NCI-H1105 (cell line): ENCODE data around the gene NME5.

Experiments
- DNase-seq: peaks from one replicate; lab custom pipeline; 2025; lab: John Stamatoyannopoulos, UW

Gene NME5

DNA sequence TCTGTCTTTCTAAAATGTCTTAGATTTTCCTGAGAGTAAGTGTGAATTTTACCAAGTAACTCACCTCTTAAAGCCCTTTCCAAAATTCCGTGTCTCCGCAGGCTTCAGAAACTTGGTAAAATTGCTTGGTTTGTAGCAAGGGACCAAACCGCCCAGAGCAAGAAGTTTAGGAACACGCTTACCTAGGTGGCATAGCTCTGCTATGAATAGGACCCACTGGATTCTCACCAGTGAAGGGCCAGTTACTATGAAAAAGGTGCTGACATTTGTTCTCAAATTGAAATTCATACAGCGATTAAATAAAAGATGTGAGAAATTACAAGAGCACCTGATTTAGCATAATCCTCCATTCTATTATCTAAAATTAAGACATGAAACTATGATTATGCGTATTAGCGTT is 6.7 kb downstream of the NME5 start:
- no peak for DNase-seq

DNA sequence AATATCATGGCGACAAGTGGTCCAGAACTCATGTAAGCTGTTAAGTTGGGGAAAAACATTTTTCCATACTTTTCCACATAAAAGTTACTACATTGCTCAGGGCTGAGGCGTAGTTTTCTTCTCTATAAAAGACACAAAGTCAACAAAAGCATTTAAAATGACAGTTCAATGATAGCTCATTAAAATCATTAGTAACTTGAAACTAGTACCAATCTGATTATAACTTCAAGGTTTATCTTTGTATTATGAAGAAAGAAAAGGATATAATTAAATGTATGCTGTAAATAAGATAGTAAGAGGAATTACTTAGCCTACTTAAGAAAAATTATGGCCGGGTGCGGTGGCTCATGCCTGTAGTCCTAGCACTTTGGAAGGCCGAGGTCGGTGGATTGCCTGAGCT is 9.9 kb downstream of the NME5 start:
- DNase-seq = no peak

DNA sequence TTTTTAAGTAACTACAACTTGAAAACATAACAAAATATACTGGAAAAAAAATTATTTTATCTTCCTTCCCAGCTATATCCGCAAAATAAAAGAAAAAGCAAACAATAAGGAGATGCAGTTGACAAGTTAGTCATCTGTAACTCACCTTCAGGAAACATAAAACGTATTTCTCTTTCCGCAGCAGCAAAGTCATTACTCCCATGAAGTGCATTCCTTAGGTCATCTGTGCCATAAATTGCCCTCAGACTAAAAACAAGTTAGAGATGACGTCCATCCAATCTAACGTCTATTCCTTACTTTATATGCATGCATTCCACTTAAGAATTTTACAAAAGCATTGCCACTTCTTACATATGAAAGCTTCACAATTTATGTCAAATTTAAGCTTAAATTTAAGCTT is 10.9 kb downstream of the NME5 start:
- no peak for DNase-seq

DNA sequence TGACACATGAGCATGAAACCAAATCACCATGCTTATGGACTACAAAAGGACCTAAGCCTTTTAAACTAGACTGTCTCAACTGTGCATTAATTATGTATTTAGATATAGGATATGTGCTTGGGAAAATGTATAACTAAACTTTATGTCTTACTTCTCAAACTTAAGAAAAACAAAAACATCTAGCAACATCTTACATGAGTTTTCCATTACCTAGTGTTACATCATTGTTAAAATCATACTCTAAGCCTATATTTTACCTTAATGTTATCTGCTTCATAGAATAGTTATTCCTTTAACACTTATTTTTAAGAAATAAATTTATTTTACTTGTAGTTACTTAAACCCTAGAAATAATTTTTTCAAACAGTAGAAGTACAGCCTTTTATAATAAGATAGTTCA is 24.0 kb downstream of the NME5 start:
- DNase-seq = no peak

DNA sequence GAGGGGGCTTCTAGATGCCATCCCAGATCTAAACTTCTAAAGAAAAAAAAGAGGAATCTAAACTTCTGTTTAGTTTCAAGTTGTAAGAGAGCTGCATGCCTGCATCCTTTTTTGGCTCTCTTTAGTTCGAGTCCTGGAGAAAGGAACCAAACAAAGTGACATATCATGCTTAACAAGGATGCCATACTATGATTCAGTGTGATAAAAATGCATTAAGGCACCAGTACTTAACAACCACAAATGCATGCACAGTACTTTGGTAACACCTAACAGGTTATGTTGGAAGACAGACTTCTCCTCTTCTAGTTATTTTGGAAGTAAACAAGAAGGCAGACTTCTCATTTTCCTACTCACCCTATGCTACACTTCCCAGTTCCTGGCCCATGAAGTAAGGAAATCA is 27.3 kb downstream of the NME5 start:
- no peak for DNase-seq

DNA sequence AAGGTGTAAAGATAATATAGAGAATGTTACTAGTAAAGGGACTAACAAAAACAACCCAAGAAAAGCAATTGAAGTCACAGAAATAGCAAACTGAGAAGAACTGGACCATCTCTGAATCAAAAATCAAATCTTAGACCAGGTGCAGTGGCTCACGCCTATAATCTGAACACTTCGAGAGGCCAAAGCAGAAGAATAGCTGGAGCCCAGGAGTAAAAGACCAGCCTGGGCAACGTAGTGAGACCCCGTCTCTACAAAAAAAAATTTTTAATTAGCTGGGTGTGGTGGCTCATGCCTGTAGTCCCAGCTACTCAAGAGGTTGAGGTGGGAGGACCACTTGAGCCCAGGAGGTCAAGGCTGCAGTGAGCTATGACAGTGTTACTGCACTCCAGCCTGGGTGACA is 28.0 kb downstream of the NME5 start:
- DNase-seq = no peak

DNA sequence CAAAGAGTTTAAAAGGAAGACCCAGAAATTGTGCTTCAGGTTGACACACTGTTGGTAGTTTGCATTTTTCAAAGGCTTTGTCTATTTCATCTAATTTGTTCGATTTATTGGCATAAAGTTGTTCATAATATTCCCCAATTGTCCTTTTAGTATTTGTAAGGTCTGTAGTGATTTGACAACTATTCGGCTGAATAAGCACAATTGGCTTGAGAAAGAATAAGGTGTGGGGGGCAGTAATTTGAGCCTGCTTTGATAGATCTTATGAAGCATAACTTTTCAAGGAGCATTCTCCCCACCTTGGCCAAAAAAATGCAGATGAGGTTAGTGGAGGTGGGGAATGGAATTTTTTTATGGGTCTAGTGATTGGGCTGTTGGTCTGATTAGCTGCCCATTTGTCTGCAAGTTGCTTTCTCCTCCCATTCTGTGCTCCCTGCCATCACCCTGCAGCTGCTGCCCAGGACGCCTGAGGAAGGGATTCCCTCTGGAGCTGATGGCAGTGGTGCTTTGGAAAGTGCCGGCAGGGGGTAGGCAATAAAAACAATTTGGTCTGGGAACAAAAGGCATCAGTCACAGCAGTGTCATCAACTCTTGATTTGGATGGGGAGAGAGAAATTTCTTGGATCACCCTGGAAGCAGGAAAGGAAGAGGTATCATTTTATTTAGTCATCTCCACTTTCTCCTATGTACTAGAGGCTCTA is 28.8 kb downstream of the NME5 start:
- DNase-seq = no peak

DNA sequence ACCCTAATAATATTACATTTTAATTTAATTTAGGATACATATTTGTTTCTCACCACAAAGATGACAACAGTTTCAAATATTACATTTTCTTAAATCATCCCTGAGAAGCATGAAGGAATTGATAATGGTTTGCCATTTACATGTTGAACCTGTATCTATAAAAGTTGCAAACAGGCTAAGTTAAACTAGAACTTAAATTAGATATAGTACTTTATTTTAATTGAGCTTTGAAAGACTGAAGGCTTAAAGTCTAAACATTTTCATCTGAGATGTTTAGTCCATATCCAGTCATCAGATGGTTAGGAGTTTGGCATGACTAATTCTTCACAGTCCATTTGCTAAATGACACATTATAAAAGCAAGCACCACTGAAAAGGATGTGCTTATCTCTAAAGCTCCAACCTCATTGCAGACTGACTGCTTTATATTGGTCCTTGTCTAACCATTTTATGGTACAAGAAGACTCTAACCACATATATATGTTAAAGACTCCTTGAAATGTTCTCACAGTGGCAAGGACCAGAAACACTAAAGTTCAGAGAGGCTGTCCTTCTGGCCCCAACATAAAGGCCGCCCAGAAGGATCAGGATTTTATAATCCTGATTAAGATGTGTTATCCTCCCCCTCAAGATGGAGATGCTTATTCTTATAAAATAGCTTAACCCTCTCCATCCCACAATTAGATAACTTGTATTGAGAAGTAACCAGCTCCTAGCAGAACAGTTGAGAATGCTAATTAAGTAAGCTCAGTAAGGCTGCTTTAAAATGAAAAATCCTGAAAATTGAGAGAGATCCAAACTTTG is 29.6 kb downstream of the NME5 start:
- DNase-seq = no peak

DNA sequence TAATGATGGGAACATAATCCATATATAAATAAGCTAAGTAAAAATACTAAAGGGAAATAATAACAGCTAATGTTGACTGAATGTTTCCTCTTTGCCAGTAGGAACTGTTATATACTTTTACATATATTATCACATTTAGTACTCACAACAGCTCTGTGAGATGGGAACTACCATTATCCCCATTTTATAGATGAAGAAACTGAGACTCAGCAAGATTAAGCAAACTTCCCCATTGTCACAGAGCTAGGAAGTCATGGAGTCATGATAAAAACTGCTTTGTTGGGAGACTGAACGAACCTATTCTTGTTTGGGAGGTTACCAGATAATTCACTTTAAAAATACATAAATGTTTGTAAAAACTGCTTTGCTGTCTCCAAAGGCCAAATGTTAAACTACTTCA is 32.0 kb downstream of the NME5 start:
- no peak for DNase-seq

DNA sequence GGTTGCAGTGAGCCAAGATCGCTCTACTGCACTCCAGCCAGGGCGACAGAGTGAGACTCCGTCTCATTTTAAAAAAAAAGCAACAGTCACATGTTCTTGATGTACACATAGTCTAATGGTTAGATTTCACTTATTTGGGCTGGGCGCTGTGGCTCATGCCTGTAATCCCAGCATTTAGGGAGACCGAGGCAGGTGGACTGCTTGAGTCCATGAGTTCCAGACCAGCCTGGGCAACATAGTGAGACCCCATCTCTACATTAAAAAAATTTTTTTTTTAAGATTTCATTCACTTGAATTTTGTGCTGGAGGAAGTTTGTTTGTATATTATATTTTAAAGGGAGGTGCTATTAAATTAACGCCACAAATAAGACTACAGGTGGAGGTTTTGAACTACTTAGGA is 33.5 kb downstream of the NME5 start:
- no peak for DNase-seq

DNA sequence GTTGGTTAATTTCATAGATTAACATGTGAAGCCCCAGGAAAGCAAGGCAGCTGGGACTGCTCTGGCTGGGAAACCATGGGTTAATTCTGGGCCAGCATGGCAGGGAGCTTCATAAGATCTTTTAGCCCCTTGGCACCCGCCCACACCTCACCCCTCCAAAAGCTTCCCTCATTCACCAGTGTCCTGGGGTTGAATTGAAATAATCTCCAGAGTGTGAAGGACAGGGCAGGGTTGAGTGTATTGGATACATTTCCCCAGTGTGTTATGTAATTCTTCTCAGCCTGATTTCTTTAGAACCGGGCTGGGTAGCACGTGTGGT is 36.0 kb downstream of the NME5 start:
- no peak for DNase-seq

DNA sequence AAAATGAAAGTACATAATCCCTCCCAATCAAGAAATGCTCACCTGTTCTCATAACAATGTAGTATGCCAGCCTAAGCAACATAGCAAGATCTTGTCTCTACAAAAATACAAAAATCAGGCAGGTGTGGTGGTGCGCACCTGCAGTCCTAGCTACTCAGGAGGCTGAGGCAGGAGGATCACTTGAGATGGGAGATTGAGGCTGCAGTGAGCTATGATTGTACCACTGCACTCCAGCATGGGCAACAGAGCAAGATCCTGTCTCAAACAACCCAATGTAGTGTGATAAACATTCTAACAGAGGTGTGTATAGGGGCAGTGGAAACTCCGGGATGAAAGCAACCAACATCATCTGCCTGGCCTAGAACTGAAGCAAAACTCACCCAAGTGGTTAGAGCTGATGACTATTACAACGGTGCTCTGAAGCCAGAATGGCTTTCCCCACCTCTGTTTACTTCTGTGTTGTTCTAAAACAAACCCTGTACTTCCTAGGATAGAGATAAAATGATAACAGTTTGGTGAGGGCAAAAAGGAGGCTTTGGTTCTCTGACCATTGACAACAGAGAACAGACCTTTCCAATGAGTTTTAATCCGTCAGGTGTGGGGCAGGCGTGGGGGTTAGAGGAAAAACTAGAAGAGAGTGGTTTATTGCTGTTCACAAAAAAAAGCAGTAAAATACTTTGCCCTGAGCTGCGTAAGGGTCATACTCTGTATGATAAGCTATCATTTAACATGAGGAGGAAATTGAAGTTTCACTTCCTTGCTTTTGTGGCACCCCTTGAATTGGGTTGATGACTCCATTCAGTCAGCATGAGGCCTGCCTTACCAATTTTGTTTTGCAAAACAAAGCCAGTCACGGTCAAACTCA is 36.5 kb downstream of the NME5 start:
- DNase-seq = no peak

DNA sequence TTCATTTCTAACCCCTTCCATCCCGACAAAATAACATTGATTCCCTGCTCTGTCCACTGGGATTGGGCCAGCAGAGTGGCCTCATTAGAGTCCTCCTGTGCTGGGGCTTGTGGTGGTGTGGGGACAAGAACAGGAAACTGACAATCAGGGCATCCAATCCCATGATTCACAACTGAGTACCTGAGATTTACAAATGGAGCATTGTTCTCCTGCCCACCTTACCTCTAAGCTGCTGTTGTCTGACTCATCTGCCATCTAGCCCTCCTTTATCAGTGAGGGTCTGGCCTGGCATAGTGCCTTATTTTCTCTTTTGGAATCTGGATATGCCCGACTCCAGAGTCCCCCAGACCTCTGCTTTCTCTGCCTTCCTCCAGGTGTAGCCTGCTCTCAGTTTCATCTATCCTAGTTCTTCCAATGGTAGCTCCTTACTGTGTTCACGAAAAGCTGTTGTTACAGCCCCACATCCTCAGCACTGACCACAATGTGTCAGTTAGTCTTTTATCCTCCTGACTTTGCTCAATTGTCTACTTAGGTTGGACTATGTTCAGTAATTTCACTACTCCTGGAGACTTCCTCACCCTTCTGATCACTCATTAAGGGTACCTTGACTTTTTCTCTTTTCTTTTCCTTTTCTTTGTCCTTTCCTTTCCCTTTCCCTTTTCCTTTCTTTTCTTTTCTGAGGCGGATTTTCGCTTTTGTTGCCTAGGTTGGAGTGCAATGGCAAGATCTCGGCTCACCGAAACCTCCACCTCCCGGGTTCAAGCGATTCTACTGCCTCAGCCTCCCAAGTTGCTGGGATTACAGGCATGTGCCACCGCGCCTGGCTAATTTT is 42.0 kb downstream of the NME5 start:
- DNase-seq = no peak

DNA sequence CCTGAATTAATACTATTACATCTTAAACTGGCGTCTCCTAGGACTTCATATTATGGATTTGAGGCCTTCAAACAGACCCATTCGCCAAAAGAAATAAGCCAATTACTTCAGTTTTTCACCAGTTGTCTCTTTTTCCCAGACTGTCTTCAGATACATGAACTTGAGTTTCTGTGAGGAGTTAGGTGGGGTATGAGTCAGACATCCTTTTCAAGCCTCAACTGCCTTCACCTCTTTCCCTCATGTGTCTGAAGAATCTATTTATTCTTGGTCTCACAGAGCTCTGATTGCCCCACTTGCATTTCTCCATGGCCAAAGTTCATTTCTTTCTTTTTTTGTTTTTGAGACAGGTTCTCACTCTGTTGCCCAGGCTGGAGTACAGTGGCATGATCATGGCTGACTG is 42.9 kb downstream of the NME5 start:
- no peak for DNase-seq

DNA sequence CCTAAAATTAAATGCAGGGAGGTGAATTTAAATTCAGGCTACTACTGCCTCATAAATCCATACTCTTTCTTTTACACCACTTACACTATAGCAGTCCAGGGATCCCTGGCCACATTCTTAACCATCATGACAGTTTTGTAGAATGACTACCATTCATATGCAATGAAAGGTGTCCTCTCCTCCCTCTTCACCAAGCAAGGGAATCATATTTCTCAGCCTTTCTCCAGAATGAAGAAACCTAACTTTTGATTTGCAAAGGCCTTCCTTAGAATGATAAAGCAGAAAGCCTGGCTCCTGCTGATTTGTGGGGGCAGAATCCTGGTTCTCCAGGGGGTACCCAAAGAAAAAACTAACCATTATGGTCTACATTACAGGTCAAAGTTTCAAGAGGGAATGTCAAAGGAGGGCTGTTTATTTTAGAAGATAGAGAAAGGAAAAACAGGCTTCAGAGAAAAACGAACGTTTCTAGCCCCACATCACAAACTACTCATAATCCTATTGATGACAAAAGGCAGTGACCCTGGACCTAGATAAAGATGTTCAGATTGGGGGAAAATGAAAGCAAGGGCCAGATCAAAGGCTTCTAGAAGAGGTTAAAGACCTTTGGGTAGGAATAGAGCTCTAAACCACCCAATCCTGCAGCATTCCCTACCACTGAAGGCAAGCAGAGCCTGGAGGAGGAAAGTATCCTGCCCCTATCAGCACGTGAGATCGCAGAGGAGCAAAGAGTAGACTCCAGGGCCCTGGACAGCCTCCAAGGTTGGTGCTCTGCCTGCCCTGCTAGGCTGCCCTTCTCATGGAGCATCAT is 43.9 kb downstream of the NME5 start:
- DNase-seq = no peak

DNA sequence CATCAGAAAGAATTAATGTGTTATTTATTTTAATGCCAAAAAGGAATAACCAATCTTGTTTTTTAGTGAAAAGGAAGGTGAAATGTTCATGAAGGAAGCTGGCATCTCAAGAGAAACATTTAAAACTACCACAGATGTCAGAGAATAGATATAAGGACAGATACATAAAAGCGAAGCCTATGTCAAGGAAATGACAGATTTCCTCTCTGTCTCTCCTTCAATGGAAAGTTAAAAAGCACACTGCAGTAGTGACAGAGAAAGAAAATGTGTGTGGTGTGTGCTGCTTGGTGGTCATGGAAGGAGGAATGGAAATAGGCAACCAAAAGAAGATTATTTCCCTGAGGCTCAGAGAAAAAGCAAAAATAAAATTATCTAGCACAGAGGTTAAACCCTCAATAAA is 46.2 kb downstream of the NME5 start:
- DNase-seq = no peak

DNA sequence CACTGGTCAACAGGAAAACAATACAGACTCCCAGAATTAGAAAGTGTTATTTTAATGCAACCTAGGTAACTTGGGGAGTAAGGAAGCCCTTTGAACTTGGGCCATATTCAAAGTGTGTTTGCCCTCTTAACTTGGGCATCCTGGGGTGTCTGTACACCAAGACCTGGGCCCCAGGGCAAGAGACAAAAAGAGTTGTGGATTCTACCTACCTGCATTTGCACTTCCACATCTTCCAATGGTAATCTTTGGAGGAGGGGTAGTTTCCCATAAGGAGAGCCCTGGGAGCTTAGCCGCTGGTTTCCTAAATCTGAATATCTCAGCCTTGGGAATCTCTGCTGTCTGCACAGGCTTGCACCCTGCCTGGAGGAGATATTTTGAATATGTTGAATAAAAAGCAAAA is 46.9 kb downstream of the NME5 start:
- DNase-seq = no peak

DNA sequence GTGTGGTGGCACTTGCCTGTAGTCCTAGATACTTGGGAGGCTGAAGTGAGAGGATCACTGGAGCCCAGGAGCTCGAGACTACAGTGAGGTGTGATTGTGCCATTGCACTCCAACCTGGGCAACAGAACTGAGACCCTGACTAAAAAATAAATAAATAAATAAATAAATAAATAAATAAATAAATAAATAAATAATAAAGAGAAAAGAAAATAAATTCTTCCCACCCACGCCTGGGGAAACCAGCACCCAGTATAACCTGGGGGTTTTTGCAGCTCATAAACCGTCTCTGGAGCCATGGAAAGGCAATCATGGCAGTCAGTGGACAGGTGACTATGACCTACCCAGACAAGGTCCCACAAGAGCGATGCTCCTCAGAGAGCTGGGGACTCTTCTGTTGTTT is 47.5 kb downstream of the NME5 start:
- DNase-seq = no peak

DNA sequence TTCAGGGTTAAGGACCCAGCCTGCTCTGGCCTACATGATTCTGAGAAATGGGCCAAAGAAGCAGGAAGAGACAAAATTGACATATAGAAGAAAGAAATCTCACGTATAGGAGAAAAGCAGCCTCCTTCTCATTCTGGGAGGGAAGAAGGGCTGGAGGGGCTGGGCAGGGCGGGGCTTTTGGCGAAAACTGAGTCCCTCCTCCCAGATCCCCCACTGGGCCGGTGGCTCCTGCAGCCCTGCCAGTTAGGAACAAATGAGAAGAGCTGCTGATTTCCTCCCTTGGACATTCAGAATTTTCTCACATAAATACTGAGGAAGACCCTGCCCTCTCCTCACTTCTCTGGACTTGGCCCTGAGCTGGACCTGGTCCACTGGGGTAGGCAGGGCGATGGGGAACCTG is 55.5 kb downstream of the NME5 start, which contains the start of gene WNT8A:
Gene WNT8A, plus strand, starts transcription at position 332 of the 400 bp plus-strand sequence. CDS start 95 bp downstream, outside the sequence.
- DNase-seq = no peak

DNA sequence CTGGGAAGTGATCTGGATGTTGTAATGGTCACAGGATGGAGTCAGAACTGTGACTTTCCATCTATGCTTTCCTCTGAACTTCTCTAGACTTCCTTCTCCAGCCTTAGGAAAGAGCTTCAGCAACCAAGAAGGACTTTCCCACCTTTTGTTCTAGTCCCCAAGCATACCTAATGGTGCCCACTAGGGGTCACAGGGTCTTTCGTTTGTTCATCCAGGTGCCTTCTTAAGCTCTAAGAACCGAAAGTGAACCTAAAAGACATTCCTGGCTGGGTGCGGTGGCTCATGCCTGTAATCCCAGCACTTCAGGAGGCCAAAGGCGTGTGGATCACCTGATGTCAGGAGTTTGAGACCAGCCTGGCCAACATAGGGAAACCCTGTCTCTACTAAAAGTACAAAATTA is 57.2 kb downstream of the NME5 start:
- no peak for DNase-seq

DNA sequence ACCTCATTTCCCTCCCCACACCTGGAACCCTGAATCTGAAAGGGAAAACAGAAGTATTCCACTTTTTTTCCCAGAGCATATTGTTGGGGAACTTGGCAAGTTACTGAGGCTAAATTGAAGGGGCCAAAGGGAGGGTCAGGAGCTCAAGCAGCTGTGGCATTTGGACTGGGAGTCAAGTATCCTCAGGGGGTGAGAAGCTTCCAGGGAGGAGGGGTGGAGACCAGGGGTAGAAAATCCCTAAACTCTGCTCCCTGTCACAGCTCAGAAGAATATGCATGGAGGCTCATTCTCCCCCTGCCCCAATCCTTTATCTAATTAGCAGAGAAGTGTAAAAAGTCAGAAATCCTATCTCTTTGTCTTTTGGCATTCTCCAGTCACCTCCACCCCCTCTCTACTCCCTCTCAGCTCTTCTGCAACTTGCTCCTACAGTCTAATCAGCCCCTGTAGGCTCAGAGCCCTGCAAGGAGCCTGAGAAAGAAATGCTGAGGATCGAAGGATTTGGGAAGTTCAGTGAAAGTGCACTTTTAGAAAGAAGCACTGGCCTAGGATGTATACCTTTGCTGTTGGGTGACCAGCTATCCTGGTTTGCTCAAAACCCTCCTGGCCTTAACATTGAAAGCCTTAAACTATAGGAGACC is 61.1 kb downstream of the NME5 start:
- no peak for DNase-seq
